HL-60 (cell line): Measurements from ENCODE around the gene ABHD2.

Source experiments
- DNase-seq, 2 experiments: peaks; one replicate each; pipeline ENCODE4 v3.0.0-alpha.2; 2010 to 2020; ENCODE audit warnings: low read depth in 1 of 2, low spot score in 1 of 2
- H3K27ac ChIP-seq: fragments of 250-450 bp; sonication (Bioruptor Pico); replicated peaks from 2 replicates; pipeline ENCODE4 v1.5.1; 2020; ENCODE audit warnings: mild to moderate bottlenecking, moderate library complexity
- H3K27me3 ChIP-seq: fragments of 250-450 bp; sonication (Bioruptor Pico); 2 replicates; pipeline ENCODE4 v1.5.1; 2021; ENCODE audit warnings: mild to moderate bottlenecking, moderate library complexity; ENCODE audit not compliant: insufficient read depth, poor library complexity, severe bottlenecking
- H3K4me3 ChIP-seq: replicated peaks from 2 replicates; pipeline ENCODE4 v1.5.1; 2011; ENCODE audit warnings: mild to moderate bottlenecking, control low read depth, low read length; ENCODE audit not compliant: insufficient read depth
- GABPA ChIP-seq: IDR thresholded peaks from 2 replicates; pipeline ENCODE4 v1.6.1; 2012; ENCODE audit warnings: low read depth
- POLR2AphosphoS5 ChIP-seq: IDR thresholded peaks from 2 replicates; pipeline ENCODE4 v1.6.1; 2012; ENCODE audit warnings: low read depth
- SPI1 ChIP-seq: IDR thresholded peaks from 2 replicates; pipeline ENCODE4 v1.6.1; 2012; ENCODE audit warnings: low read depth, mild to moderate bottlenecking, borderline replicate concordance
- TF ChIP-seq, protein P1 (sequence below): IDR thresholded peaks from one replicate; pipeline ENCODE4 v1.5.1; 2011; ENCODE audit warnings: low read length, control low read depth, inconsistent platforms; ENCODE audit not compliant: insufficient read depth
- TF ChIP-seq, protein P2 (sequence below): IDR thresholded peaks from 2 replicates; pipeline ENCODE4 v1.6.1; 2012; ENCODE audit warnings: low read depth; ENCODE audit not compliant: insufficient replicate concordance

ABHD2 gene

DNA sequence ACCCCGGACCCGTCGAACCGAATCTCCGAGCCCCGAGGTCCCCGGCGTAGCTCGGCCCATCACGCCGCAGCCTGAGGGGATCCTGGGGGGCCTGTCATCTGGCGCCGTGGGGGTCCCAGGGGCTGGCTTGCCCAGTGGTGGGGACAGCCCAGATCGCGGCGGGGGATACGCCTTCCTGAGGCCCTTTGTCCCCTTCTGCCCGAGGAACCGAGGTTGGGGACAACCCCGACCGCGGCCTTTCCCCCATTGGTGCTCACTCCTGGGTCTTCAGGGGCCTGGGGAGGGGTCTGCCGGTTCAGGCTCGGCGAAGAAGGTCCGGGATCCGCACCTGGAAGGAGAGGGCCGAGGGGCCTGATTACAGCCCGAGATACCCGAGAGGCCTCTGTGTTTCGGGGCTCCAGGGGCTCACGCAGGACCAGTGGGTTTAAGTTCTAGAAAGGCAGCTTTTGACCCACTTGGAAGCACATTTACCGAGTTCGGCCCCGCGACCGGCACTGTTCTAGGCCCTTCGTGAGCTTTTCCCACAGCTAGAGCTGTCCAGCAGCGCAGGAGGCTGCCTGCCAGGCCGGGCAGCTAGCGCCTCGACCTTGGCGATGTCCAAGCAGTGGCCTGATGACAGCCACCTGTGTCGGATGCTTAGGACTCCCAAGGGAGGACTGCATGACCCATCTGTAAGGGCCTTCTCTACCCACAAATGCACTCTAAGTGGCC, 504 bp downstream of the ABHD2 start:
- Histone ChIP-seq H3K27me3 (no peaks in the 10 kb centered on the region), H3K4me3 (peak overlapping the region; percentile 93), H3K27ac (peak overlapping the region; percentile 69)
- no peak for TF ChIP-seq SPI1
- TF ChIP-seq, protein P1, sequence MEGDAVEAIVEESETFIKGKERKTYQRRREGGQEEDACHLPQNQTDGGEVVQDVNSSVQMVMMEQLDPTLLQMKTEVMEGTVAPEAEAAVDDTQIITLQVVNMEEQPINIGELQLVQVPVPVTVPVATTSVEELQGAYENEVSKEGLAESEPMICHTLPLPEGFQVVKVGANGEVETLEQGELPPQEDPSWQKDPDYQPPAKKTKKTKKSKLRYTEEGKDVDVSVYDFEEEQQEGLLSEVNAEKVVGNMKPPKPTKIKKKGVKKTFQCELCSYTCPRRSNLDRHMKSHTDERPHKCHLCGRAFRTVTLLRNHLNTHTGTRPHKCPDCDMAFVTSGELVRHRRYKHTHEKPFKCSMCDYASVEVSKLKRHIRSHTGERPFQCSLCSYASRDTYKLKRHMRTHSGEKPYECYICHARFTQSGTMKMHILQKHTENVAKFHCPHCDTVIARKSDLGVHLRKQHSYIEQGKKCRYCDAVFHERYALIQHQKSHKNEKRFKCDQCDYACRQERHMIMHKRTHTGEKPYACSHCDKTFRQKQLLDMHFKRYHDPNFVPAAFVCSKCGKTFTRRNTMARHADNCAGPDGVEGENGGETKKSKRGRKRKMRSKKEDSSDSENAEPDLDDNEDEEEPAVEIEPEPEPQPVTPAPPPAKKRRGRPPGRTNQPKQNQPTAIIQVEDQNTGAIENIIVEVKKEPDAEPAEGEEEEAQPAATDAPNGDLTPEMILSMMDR: no peak
- TF ChIP-seq GABPA: no peak
- TF ChIP-seq, protein P2, sequence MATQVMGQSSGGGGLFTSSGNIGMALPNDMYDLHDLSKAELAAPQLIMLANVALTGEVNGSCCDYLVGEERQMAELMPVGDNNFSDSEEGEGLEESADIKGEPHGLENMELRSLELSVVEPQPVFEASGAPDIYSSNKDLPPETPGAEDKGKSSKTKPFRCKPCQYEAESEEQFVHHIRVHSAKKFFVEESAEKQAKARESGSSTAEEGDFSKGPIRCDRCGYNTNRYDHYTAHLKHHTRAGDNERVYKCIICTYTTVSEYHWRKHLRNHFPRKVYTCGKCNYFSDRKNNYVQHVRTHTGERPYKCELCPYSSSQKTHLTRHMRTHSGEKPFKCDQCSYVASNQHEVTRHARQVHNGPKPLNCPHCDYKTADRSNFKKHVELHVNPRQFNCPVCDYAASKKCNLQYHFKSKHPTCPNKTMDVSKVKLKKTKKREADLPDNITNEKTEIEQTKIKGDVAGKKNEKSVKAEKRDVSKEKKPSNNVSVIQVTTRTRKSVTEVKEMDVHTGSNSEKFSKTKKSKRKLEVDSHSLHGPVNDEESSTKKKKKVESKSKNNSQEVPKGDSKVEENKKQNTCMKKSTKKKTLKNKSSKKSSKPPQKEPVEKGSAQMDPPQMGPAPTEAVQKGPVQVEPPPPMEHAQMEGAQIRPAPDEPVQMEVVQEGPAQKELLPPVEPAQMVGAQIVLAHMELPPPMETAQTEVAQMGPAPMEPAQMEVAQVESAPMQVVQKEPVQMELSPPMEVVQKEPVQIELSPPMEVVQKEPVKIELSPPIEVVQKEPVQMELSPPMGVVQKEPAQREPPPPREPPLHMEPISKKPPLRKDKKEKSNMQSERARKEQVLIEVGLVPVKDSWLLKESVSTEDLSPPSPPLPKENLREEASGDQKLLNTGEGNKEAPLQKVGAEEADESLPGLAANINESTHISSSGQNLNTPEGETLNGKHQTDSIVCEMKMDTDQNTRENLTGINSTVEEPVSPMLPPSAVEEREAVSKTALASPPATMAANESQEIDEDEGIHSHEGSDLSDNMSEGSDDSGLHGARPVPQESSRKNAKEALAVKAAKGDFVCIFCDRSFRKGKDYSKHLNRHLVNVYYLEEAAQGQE: peak; percentile 89
- no peak for DNase-seq

DNA sequence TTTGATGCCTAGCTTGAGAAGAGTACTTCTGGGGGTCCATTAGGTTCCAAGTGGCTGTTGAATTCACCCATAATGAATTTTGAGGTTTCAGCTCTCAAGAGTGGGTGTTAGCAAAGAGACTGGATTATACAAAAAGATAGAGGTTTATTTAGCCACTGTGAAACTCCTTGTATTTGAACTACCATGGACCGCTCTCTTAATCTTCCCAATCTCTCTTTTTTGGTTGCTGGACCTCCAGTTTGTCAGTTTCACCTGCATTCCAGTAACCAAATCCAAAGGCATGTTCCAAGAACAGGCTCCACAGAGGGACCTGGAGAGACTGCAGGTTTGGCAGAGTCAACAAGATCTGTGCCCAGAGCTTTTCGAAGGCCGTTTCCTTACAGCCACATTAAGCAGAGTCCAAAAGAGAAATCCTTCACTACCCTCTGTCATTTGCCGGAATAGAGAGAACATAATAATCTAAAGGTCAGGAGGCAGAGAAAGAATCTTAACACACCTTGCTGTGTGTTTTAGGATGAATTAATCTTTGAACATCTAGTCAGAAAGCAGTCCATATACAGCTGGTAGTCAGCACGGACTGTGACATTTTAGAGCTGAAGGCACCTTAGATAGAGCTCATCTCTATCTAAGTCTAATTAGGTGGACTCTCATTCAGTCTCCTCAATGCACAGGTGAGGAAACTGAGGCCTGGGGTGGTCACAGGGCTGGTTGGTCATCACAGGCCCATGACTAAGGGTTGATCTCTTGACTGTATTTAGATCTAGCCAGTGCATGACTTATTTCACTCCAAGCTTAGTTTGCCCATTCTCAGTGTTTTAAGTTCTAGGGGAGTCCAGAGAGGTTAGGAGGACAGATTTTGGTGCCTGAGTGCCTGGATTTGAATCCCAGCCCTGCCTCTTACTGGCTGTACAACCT, 1.3 kb downstream of the ABHD2 start:
- Histone ChIP-seq H3K27ac (peak overlapping the region; percentile 69), H3K27me3 (no peaks in the 10 kb centered on the region), H3K4me3 (peak overlapping the region; percentile 93)
- TF ChIP-seq POLR2AphosphoS5 (no peak), GABPA (no peak)
- no peak for DNase-seq

- TF ChIP-seq SPI1 (no peak; the same call in 1 of the 2 replicates), POLR2AphosphoS5 (0 out of 2 replicates have a peak, but pooled peaks have one; percentile 50)
- TF ChIP-seq, protein P2: peak; percentile 43
- TF ChIP-seq, protein P1: no peak
- peak; percentile 28 to 83 for DNase-seq
- Histone ChIP-seq H3K27me3 (no peaks in the 10 kb centered on the region), H3K4me3 (peak overlapping the region; percentile 15), H3K27ac (peak overlapping the region; percentile 69)
These were observed 2.8 kb downstream of the ABHD2 start for GRCh38 chr15:89090791-89091626.
